Adrenal gland (tissue), 12 donors: ENCODE measurements around the gene NCKIPSD. TPM values are rescaled to one million over a fixed set of nuclear protein-coding genes. Genes with fewer than 3 reads are reported as not detected.

ENCODE experiments used
- DNase-seq, 7 donors: peaks; one replicate each; pipeline ENCODE4 v3.0.0-alpha.2; 2019 to 2020
- H3K27ac ChIP-seq, 5 donors: fragments of 200-600 bp; sonication (generic) in 4 of 5; 1 replicate in 3 of 5; 2 replicates in 2 of 5; pipeline versions ENCODE4 v1.5.1 to v1.8.0; 2016 to 2020; ENCODE audit warnings: mild to moderate bottlenecking in 1 of 5
- H3K27me3 ChIP-seq: fragments of 200-600 bp; 2 replicates; pipeline ENCODE4 v1.8.0; 2021
- H3K36me3 ChIP-seq, 2 donors: fragments of 200-600 bp; replicated peaks in 1 of 2; 1 replicate in 1 of 2; 2 replicates in 1 of 2; pipeline versions ENCODE4 v1.5.1 to v1.8.0; 2018 to 2022
- H3K4me1 ChIP-seq, 2 donors: fragments of 200-600 bp; replicated peaks in 1 of 2; 1 replicate in 1 of 2; 2 replicates in 1 of 2; pipeline versions ENCODE4 v1.5.1 to v1.8.0; 2018 to 2021
- H3K4me3 ChIP-seq, 4 donors: fragments of 200-600 bp; sonication (generic) in 3 of 4; one replicate each; pipeline ENCODE4 v1.5.1; 2016 to 2018
- H3K9me3 ChIP-seq, 3 donors: fragments of 200-600 bp; sonication (generic) in 1 of 3; replicated peaks in 1 of 3; 1 replicate in 2 of 3; 2 replicates in 1 of 3; pipeline versions ENCODE4 v1.5.1 to v1.8.0; 2016 to 2021
- CTCF ChIP-seq, 6 experiments: fragments of 450-650 bp in 4 of 6; fragments of 200-600 bp in 2 of 6; sonication (generic) in 1 of 6; IDR thresholded peaks; 1 replicate in 5 of 6; 2 replicates in 1 of 6; pipeline versions ENCODE4 v1.5.1 to v1.8.0; 2016 to 2021; ENCODE audit warnings: antibody characterized with exemption in 6 of 6, mild to moderate bottlenecking in 2 of 6, moderate library complexity in 1 of 6
- POLR2A ChIP-seq, 2 donors: fragments of 450-650 bp; IDR thresholded peaks; one replicate each; pipeline ENCODE4 v1.6.1; 2017; ENCODE audit warnings: antibody characterized with exemption in 2 of 2, mild to moderate bottlenecking in 2 of 2, moderate library complexity in 1 of 2
- WGBS, 4 donors: extraction: QIAGEN DNeasy Blood & Tissue Kit in 2 of 4; methylation state at CpG; one replicate each; pipeline versions ENCODE4 v1.1.5 to v1.1.7; 2013 to 2017; 5-methylcytosine and 5-hydroxymethylcytosine counted together
- intact Hi-C, 2 donors: fragments of 100-400 bp; cut with DNase I; formaldehyde crosslinking; loops; one replicate each; pipeline versions ENCODE4 v1.14.1 to v1.15.0; 2022 to 2023
- polyA plus RNA-seq, 3 donors: library from polyadenylated mRNA; stranded (reverse); fragments of 200-250 nt in 2 of 3; fragments of 350-450 nt in 1 of 3; fragmentation: Illumina TruSeq in 1 of 3; extraction: RNeasy Lipid Tissue Mini Kit (QIAGEN cat#74804) in 1 of 3; gene quantifications; one replicate each; pipeline ENCODE4 v1.2.3, GENCODE V29; 2013 to 2014
- total RNA-seq, 9 donors: library from RNA; depleted of rRNA in 4 of 9; stranded (reverse); fragments of >200 nt in 4 of 9; fragments of 120-200 nt in 1 of 9; fragmentation: NEBNext Ultra II Directional in 1 of 9; extraction: Animal tissue kit (Norgen Biotek cat#: 25700) in 1 of 9; gene quantifications; one replicate each; pipeline versions ENCODE4 v1.1.0 to v1.2.4, GENCODE V29; 2013 to 2023
- donor health status: healthy with polysubstance abuse.
- donor health status: Bipolar disorder and iron deficiency.
- donor health status: DM: yes; HTN: yes; CAD: no.
- donor health status: DM: no; HTN: no; CAD: no.
- donor health status: DM: no; HTN: no; CAD: no.
- donor health status: DM: yes; HTN: yes; CAD: no.

NCKIPSD gene
- total and polyA plus RNA-seq, 12 donors: 14.0 to 78.7 (median 26.7) TPM

- Histone ChIP-seq H3K27ac (peak overlapping the region in 3 of 5 donors; percentile 13 to 79 (median 35)), H3K4me1 (peaks cover 13 to 56% of the 10 kb centered on the region in 2 donors)
- DNase-seq: peak in 1 of 7 donors; percentile 34
Observed at GRCh38 chr3:48708481-48708889, 22.8 kb upstream of the NCKIPSD start.

GRCh38 chr3:48707157-48707556 lies 21.4 kb upstream of the NCKIPSD start:
- TF ChIP-seq CTCF (IDR thresholded peaks at IDR 0.05) (no peak), POLR2A (IDR thresholded peaks at IDR 0.05) (no peak)
- intact Hi-C loops: no loop called here
- H3K27ac ChIP-seq: peak overlapping the region in 1 of 5 donors; percentile 35
- DNase-seq: no peak
- H3K27me3 ChIP-seq: no peaks in the 10 kb centered on the region
- peaks cover 9 to 52% of the 10 kb centered on the region in 2 donors for H3K4me1 ChIP-seq
- H3K4me3 ChIP-seq: no peak overlapping the region
- peaks cover 0 to 46% of the 10 kb centered on the region in 2 donors for H3K36me3 ChIP-seq
- 84 to 88% (median 87%) methylated on average over 5 of the region's 5 CpGs for WGBS, 4 donors
- no peaks in the 10 kb centered on the region for H3K9me3 ChIP-seq

More at GRCh38 chr3:48708481-48708889, 22.8 kb upstream of the NCKIPSD start:
- H3K4me3 ChIP-seq: no peak overlapping the region
- intact Hi-C loops: no loop called here
- WGBS, 4 donors: 24 to 42% (median 35%) methylated on average over 2 of the region's 2 CpGs
- H3K9me3 ChIP-seq: no peaks in the 10 kb centered on the region
- TF ChIP-seq CTCF (IDR thresholded peaks at IDR 0.05) (no peak), POLR2A (IDR thresholded peaks at IDR 0.05) (no peak)
- H3K27me3 ChIP-seq: no peaks in the 10 kb centered on the region
- H3K36me3 ChIP-seq: peaks cover 0 to 54% of the 10 kb centered on the region in 2 donors

GRCh38 chr3:48702320-48702920 lies 16.7 kb upstream of the NCKIPSD start:
- intact Hi-C loops: no loop called here
- WGBS, 4 donors: 83 to 84% (median 83%) methylated on average over 6 of the region's 6 CpGs
- DNase-seq: no peak
- TF ChIP-seq POLR2A (IDR thresholded peaks at IDR 0.05) (no peak), CTCF (IDR thresholded peaks at IDR 0.05) (no peak)
- H3K36me3 ChIP-seq: peaks cover 0 to 38% of the 10 kb centered on the region in 2 donors
- peak overlapping the region in 2 of 5 donors; percentile 6 to 25 for H3K27ac ChIP-seq
- H3K4me1 ChIP-seq: peaks cover 0 to 49% of the 10 kb centered on the region in 2 donors
- H3K9me3 ChIP-seq: no peaks in the 10 kb centered on the region
- no peaks in the 10 kb centered on the region for H3K27me3 ChIP-seq
- no peak overlapping the region for H3K4me3 ChIP-seq

- Histone ChIP-seq H3K27ac (no peak overlapping the region), H3K9me3 (no peaks in the 10 kb centered on the region), H3K4me3 (no peak overlapping the region), H3K4me1 (peaks cover 0 to 56% of the 10 kb centered on the region in 2 donors), H3K36me3 (peaks cover 0 to 35% of the 10 kb centered on the region in 2 donors), H3K27me3 (no peaks in the 10 kb centered on the region)
- 91 to 95% (median 93%) methylated on average over 8 to 11 of the region's 11 CpGs for WGBS, 4 donors
- intact Hi-C loops: no loop called here
- DNase-seq: no peak
- TF ChIP-seq POLR2A (IDR thresholded peaks at IDR 0.05) (no peak), CTCF (IDR thresholded peaks at IDR 0.05) (no peak)
Observed at GRCh38 chr3:48700731-48701405, 15.2 kb upstream of the NCKIPSD start.
